Pancreas (tissue), 10 donors: Measurements from ENCODE around the gene RTN4R. TPM values are rescaled to one million over a fixed set of nuclear protein-coding genes. Genes with fewer than 3 reads are reported as not detected.

ENCODE experiments used
- ATAC-seq, 4 donors: fragments of 200-7000 bp; cut with Tn5 transposase; one replicate each; pipeline versions ENCODE4 v1.8.0 to v1.9.1; 2020; ENCODE audit warnings: mild to moderate bottlenecking in 4 of 4, moderate library complexity in 4 of 4
- DNase-seq, 6 donors: peaks; one replicate each; pipeline ENCODE4 v3.0.0-alpha.2; 2020
- FAIRE-seq: peaks from 2 replicates; lab custom pipeline; 2012; peaks lifted over from hg19 to GRCh38; lab: Jason Lieb, UNC
- H3K27ac ChIP-seq, 4 donors: fragments of 200-600 bp; sonication (generic); 1 replicate in 3 of 4; 2 replicates in 1 of 4; pipeline versions ENCODE4 v1.5.0 to v1.8.0; 2020
- H3K27me3 ChIP-seq, 4 donors: fragments of 200-600 bp; one replicate each; pipeline ENCODE4 v1.8.0; 2021
- H3K36me3 ChIP-seq, 3 donors: fragments of 200-600 bp; sonication (generic) in 1 of 3; one replicate each; pipeline versions ENCODE4 v1.5.0 to v1.8.0; 2020 to 2021
- H3K4me1 ChIP-seq, 3 donors: fragments of 200-600 bp; one replicate each; pipeline ENCODE4 v1.8.0; 2021
- H3K4me3 ChIP-seq, 4 donors: fragments of 200-600 bp; sonication (generic) in 2 of 4; one replicate each; pipeline versions ENCODE4 v1.5.0 to v1.8.0; 2020 to 2021
- H3K9me3 ChIP-seq, 4 donors: fragments of 200-600 bp; one replicate each; pipeline ENCODE4 v1.8.0; 2021
- CTCF ChIP-seq, 4 donors: fragments of 200-600 bp; sonication (generic) in 3 of 4; IDR thresholded peaks; one replicate each; pipeline versions ENCODE4 v1.5.0 to v1.8.0; 2021; ENCODE audit warnings: antibody characterized with exemption in 4 of 4
- WGBS, 2 donors: extraction: QIAGEN DNeasy Blood & Tissue Kit; methylation state at CpG; one replicate each; pipeline ENCODE4 v1.1.7; 2013; 5-methylcytosine and 5-hydroxymethylcytosine counted together
- intact Hi-C, 3 donors: fragments of 100-400 bp; cut with DNase I; formaldehyde crosslinking; loops; one replicate each; pipeline versions ENCODE4 v1.11.1 to v1.14.2; 2022
- polyA plus RNA-seq, 2 donors: library from polyadenylated mRNA; stranded (reverse); fragments of 200-250 nt; gene quantifications; one replicate each; pipeline ENCODE4 v1.2.3, GENCODE V29; 2013
- total RNA-seq, 6 donors: library from RNA; stranded (reverse); fragmentation: NEBNext Ultra II Directional in 4 of 6; extraction: Animal tissue kit (Norgen Biotek cat#: 25700) in 4 of 6; gene quantifications; one replicate each; pipeline versions ENCODE4 v1.2.1 to v1.2.4, GENCODE V29; 2021 to 2023
- donor health status: healthy with polysubstance abuse.
- donor health status: DM: no; HTN: no; CAD: no; lungs with moderate emphysema.
- donor health status: DM: no; HTN: no; CAD: no.
- donor health status: control.
- donor health status: control.
- donor health status: Bipolar disorder and iron deficiency.
- donor health status: DM: yes; HTN: yes; CAD: no.
- donor health status: DM: no; HTN: no; CAD: no.
- donor health status: DM: no; HTN: no; CAD: no.
- donor health status: DM: yes; HTN: yes; CAD: no.

Gene RTN4R
- total and polyA plus RNA-seq, 8 donors = 0.88 to 7.4 (median 1.7) TPM

- WGBS, 2 donors = 39 to 46% methylated on average over 7 of the region's 7 CpGs
- Histone ChIP-seq H3K4me1 (peaks cover 19 to 37% (median 34%) of the 10 kb centered on the region in 3 donors), H3K27me3 (no peaks in the 10 kb centered on the region), H3K36me3 (no peaks in the 10 kb centered on the region), H3K4me3 (no peak overlapping the region), H3K27ac (no peak overlapping the region), H3K9me3 (no peaks in the 10 kb centered on the region)
- peak in 3 of 6 donors; percentile 63 to 78 (median 67) for DNase-seq
- TF ChIP-seq CTCF (IDR thresholded peaks at IDR 0.05) = no peak
- intact Hi-C loops = no loop called here
- no peak for FAIRE-seq
- ATAC-seq = peak; percentile 49 to 88 (median 74)
Measured at GRCh38 chr22:20227363-20227762, 40.8 kb downstream of the RTN4R start.

- intact Hi-C loops = no loop called here
- WGBS, 2 donors = 63 to 77% methylated on average over 17 of the region's 17 CpGs
- no peaks in the 10 kb centered on the region for H3K36me3 ChIP-seq
- no peak overlapping the region for H3K27ac ChIP-seq
- no peaks in the 10 kb centered on the region for H3K9me3 ChIP-seq
- TF ChIP-seq CTCF (IDR thresholded peaks at IDR 0.05) = no peak
- FAIRE-seq (no peak), DNase-seq (no peak), ATAC-seq (peak in 1 of 4 donors; percentile 1)
- H3K4me1 ChIP-seq = peaks cover 24 to 42% (median 39%) of the 10 kb centered on the region in 3 donors
- no peaks in the 10 kb centered on the region for H3K27me3 ChIP-seq
- H3K4me3 ChIP-seq = no peak overlapping the region
Measured at GRCh38 chr22:20226760-20227350, 41.3 kb downstream of the RTN4R start.

- peaks cover 27 to 48% (median 42%) of the 10 kb centered on the region in 3 donors for H3K4me1 ChIP-seq
- no peak for DNase-seq
- TF ChIP-seq CTCF (IDR thresholded peaks at IDR 0.05) = no peak
- intact Hi-C loops = no loop called here
- H3K27me3 ChIP-seq = no peaks in the 10 kb centered on the region
- no peak for ATAC-seq
- WGBS, 2 donors = 83 to 86% methylated on average over 13 to 14 of the region's 14 CpGs
- H3K27ac ChIP-seq = no peak overlapping the region
- H3K4me3 ChIP-seq = no peak overlapping the region
- H3K36me3 ChIP-seq = no peaks in the 10 kb centered on the region
- H3K9me3 ChIP-seq = no peaks in the 10 kb centered on the region
- FAIRE-seq = no peak
Measured at GRCh38 chr22:20226077-20226716, 41.9 kb downstream of the RTN4R start.

- Histone ChIP-seq H3K4me3 (no peak overlapping the region), H3K27ac (no peak overlapping the region), H3K36me3 (no peaks in the 10 kb centered on the region), H3K4me1 (peaks cover 27 to 48% (median 42%) of the 10 kb centered on the region in 3 donors), H3K27me3 (no peaks in the 10 kb centered on the region), H3K9me3 (no peaks in the 10 kb centered on the region)
- ATAC-seq (no peak), FAIRE-seq (no peak), DNase-seq (no peak)
- intact Hi-C loops = no loop called here
- TF ChIP-seq CTCF (IDR thresholded peaks at IDR 0.05) = no peak
- WGBS, 2 donors = 87 to 100% methylated on average over 2 of the region's 2 CpGs
Measured at GRCh38 chr22:20225693-20225966, 42.5 kb downstream of the RTN4R start.
